Esophagus muscularis mucosa (tissue), 4 donors: ENCODE data around the gene ABHD12B. TPM values are rescaled to one million over a fixed set of nuclear protein-coding genes. Genes with fewer than 3 reads are reported as not detected.
"Not testable (repeated sequence)": the region's sequence is repeated elsewhere in the genome, so short reads cannot be mapped to it uniquely, and the experiment has no call there.

Experiments
- DNase-seq: peaks from one replicate; pipeline ENCODE4 v3.0.0-alpha.2; 2017; ENCODE audit errors: extremely low spot score
- H3K27ac ChIP-seq, 4 donors: fragments of 200-600 bp; sonication (generic); replicated peaks in 1 of 4; 1 replicate in 3 of 4; 2 replicates in 1 of 4; pipeline ENCODE4 v1.5.1; 2016 to 2019; ENCODE audit warnings: mild to moderate bottlenecking in 1 of 4
- H3K27me3 ChIP-seq, 4 donors: fragments of 200-600 bp; sonication (generic); one replicate each; pipeline versions ENCODE4 v1.5.1 to v1.6.0; 2016 to 2019
- H3K36me3 ChIP-seq, 4 donors: fragments of 200-600 bp; sonication (generic); one replicate each; pipeline ENCODE4 v1.5.1; 2016 to 2019
- H3K4me1 ChIP-seq, 4 donors: fragments of 200-600 bp; sonication (generic); one replicate each; pipeline ENCODE4 v1.5.1; 2016 to 2019
- H3K4me3 ChIP-seq, 4 donors: fragments of 200-600 bp; sonication (generic); 1 replicate in 2 of 4; 2 replicates in 2 of 4; pipeline ENCODE4 v1.5.1; 2016 to 2019; ENCODE audit warnings: mild to moderate bottlenecking in 4 of 4, moderate library complexity in 1 of 4
- H3K9me3 ChIP-seq, 4 donors: fragments of 200-600 bp; sonication (generic); 1 replicate in 3 of 4; 2 replicates in 1 of 4; pipeline ENCODE4 v1.5.1; 2016 to 2019
- CTCF ChIP-seq, 3 experiments: fragments of 200-600 bp in 2 of 3; fragments of 450-650 bp in 1 of 3; sonication (generic) in 2 of 3; IDR thresholded peaks; one replicate each; pipeline ENCODE4 v1.5.1; 2017 to 2019; ENCODE audit warnings: antibody characterized with exemption in 3 of 3, mild to moderate bottlenecking in 2 of 3, moderate library complexity in 1 of 3
- EP300 ChIP-seq: sonication (generic); formaldehyde crosslinking; IDR thresholded peaks from one replicate; pipeline ENCODE4 v1.6.1; 2017; ENCODE audit warnings: antibody characterized with exemption
- POLR2A ChIP-seq: fragments of 450-650 bp; IDR thresholded peaks from one replicate; pipeline ENCODE4 v1.6.1; 2017; ENCODE audit warnings: antibody characterized with exemption, moderate library complexity, mild to moderate bottlenecking, low read depth
- POLR2AphosphoS5 ChIP-seq, 2 donors: sonication (generic); formaldehyde crosslinking; IDR thresholded peaks; one replicate each; pipeline ENCODE4 v1.6.1; 2017; ENCODE audit warnings: antibody characterized with exemption in 2 of 2
- WGBS: methylation state at CpG from one replicate; pipeline ENCODE4 v1.1.5; 2018; 5-methylcytosine and 5-hydroxymethylcytosine counted together
- intact Hi-C: fragments of 100-400 bp; cut with DNase I; formaldehyde crosslinking; loops from one replicate; pipeline ENCODE4 v1.15.1; 2023
- total RNA-seq, 4 donors: library from RNA; depleted of rRNA; stranded (reverse); fragments of >200 nt; gene quantifications; one replicate each; pipeline versions ENCODE4 v1.1.0 to v1.2.1, GENCODE V29; 2016

The ABHD12B gene
- total RNA-seq, 4 donors from 2014 or later = not detected

GRCh38 chr14:50937325-50937724 is 65.5 kb downstream of the ABHD12B start:
- H3K4me3 ChIP-seq = no peak overlapping the region
- no peaks in the 10 kb centered on the region for H3K9me3 ChIP-seq
- H3K36me3 ChIP-seq = peaks cover 0 to 25% (median 0%) of the 10 kb centered on the region in 4 donors
- no peaks in the 10 kb centered on the region for H3K4me1 ChIP-seq
- WGBS = 58% methylated on average over 2 of the region's 2 CpGs
- no peak overlapping the region for H3K27ac ChIP-seq
- TF ChIP-seq CTCF (IDR thresholded peaks at IDR 0.05) (no peak), EP300 (no peak), POLR2A (no peak), POLR2AphosphoS5 (IDR thresholded peaks at IDR 0.05) (no peak)
- no peaks in the 10 kb centered on the region for H3K27me3 ChIP-seq
- DNase-seq = no peak
- intact Hi-C loops = no loop called here

- TF ChIP-seq POLR2AphosphoS5 (IDR thresholded peaks at IDR 0.05) (no peak), POLR2A (no peak), EP300 (no peak), CTCF (IDR thresholded peaks at IDR 0.05) (no peak)
- Histone ChIP-seq H3K36me3 (peaks cover 0 to 24% (median 0%) of the 10 kb centered on the region in 4 donors), H3K4me1 (no peaks in the 10 kb centered on the region), H3K4me3 (no peak overlapping the region), H3K27ac (no peak overlapping the region), H3K27me3 (no peaks in the 10 kb centered on the region), H3K9me3 (no peaks in the 10 kb centered on the region)
- DNase-seq = no peak
- intact Hi-C loops = no loop called here
- 77% methylated on average over 4 of the region's 4 CpGs for WGBS
Measured at GRCh38 chr14:50937800-50938199, 65.9 kb downstream of the ABHD12B start.

- no peak for DNase-seq
- no peaks in the 10 kb centered on the region for H3K27me3 ChIP-seq
- H3K27ac ChIP-seq = no peak overlapping the region
- no peaks in the 10 kb centered on the region for H3K9me3 ChIP-seq
- H3K36me3 ChIP-seq = no peaks in the 10 kb centered on the region
- WGBS = 83% methylated on average over 6 of the region's 6 CpGs
- intact Hi-C loops = no loop called here
- no peak overlapping the region for H3K4me3 ChIP-seq
- TF ChIP-seq EP300 = no peak
- TF ChIP-seq POLR2A = no peak
- no peak for TF ChIP-seq CTCF (IDR thresholded peaks at IDR 0.05)
- no peak for TF ChIP-seq POLR2AphosphoS5 (IDR thresholded peaks at IDR 0.05)
- H3K4me1 ChIP-seq = peaks cover 8 to 18% (median 18%) of the 10 kb centered on the region in 4 donors
Measured at GRCh38 chr14:50941151-50941550, 69.3 kb downstream of the ABHD12B start.

GRCh38 chr14:50941638-50942037 is 69.8 kb downstream of the ABHD12B start:
- H3K36me3 ChIP-seq, H3K27ac ChIP-seq, H3K4me3 ChIP-seq, H3K9me3 ChIP-seq, H3K27me3 ChIP-seq, DNase-seq, intact Hi-C loops: not testable (repeated sequence)
- H3K4me1 ChIP-seq = peaks cover 8 to 18% (median 18%) of the 10 kb centered on the region in 4 donors
- WGBS = 96% methylated on average over 8 of the region's 8 CpGs

GRCh38 chr14:50943261-50943942 is 71.5 kb downstream of the ABHD12B start:
- TF ChIP-seq CTCF (IDR thresholded peaks at IDR 0.05) = no peak
- no peak for TF ChIP-seq EP300
- TF ChIP-seq POLR2A = no peak
- peak in 1 of 2 donors; percentile 39 for TF ChIP-seq POLR2AphosphoS5 (IDR thresholded peaks at IDR 0.05)
- Histone ChIP-seq H3K36me3 (no peaks in the 10 kb centered on the region), H3K4me3 (peak overlapping the region; percentile 75 to 94 (median 84)), H3K27ac (peak overlapping the region; percentile 77 to 85 (median 81)), H3K9me3 (no peaks in the 10 kb centered on the region), H3K27me3 (no peaks in the 10 kb centered on the region), H3K4me1 (peaks cover 8 to 18% (median 18%) of the 10 kb centered on the region in 4 donors)
- WGBS = 21% methylated on average over 14 of the region's 26 CpGs
- no peak for DNase-seq
- intact Hi-C loops = no loop called here
